GM18505 (cell line): ENCODE results near the gene ZNF490.
A peak's percentile ranks its signal among the peaks of the same experiment; 100 is the strongest.
"Not testable (repeated sequence)": the region's sequence is repeated elsewhere in the genome, so short reads cannot be mapped to it uniquely, and the experiment has no call there.

Experiments
- ATAC-seq: cut with Tn5 transposase; IDR thresholded peaks from one replicate; pipeline ENCODE4 v1.9.1; 2021; ENCODE audit not compliant: unreplicated experiment
- POLR2A ChIP-seq: IDR thresholded peaks from 4 replicates; pipeline ENCODE4 v1.6.1; 2011; ENCODE audit warnings: borderline replicate concordance; ENCODE audit not compliant: insufficient read depth, insufficient read length; ENCODE audit errors: extremely low read depth

The ZNF490 gene

GRCh38 chr19:12596485-12596884 is 14.1 kb downstream of the ZNF490 start:
- ATAC-seq: no peak
- no peak for TF ChIP-seq POLR2A

- no peak for TF ChIP-seq POLR2A
- ATAC-seq: no peak
Observed at GRCh38 chr19:12581100-12581499, 29.5 kb downstream of the ZNF490 start.

- TF ChIP-seq POLR2A: no peak
- no peak for ATAC-seq
Observed at GRCh38 chr19:12580180-12580694, 30.4 kb downstream of the ZNF490 start.

- no peak for TF ChIP-seq POLR2A
- ATAC-seq: no peak
Observed at GRCh38 chr19:12578641-12579040, 32.0 kb downstream of the ZNF490 start.

GRCh38 chr19:12574036-12574435 is 36.6 kb downstream of the ZNF490 start:
- no peak for TF ChIP-seq POLR2A
- no peak for ATAC-seq

- TF ChIP-seq POLR2A: no peak
- ATAC-seq: no peak
Observed at GRCh38 chr19:12567951-12568350, 42.7 kb downstream of the ZNF490 start.

GRCh38 chr19:12566380-12566779 is 44.2 kb downstream of the ZNF490 start:
- ATAC-seq: not testable (repeated sequence)

- ATAC-seq: no peak
- TF ChIP-seq POLR2A: no peak
Observed at GRCh38 chr19:12564016-12564664, 46.5 kb downstream of the ZNF490 start.

GRCh38 chr19:12555456-12555930 is 55.1 kb downstream of the ZNF490 start:
- TF ChIP-seq POLR2A: no peak
- ATAC-seq: no peak

- ATAC-seq: peak; percentile 87
- TF ChIP-seq POLR2A: peak; percentile 92
Observed at GRCh38 chr19:12551060-12551832, 59.4 kb downstream of the ZNF490 start, which contains the start of gene ZNF564. Gene ZNF564 (minus strand): TSS chr19:12551482. CDS start chr19:12551332, 150 bp downstream.

GRCh38 chr19:12546903-12547302 is 63.7 kb downstream of the ZNF490 start:
- TF ChIP-seq POLR2A: no peak

GRCh38 chr19:12546068-12546467 is 64.5 kb downstream of the ZNF490 start:
- no peak for TF ChIP-seq POLR2A

More at GRCh38 chr19:12546903-12547302, 63.7 kb downstream of the ZNF490 start:
- ATAC-seq: no peak

GRCh38 chr19:12545267-12545666 is 65.3 kb downstream of the ZNF490 start:
- no peak for ATAC-seq
- no peak for TF ChIP-seq POLR2A

More at GRCh38 chr19:12546068-12546467, 64.5 kb downstream of the ZNF490 start:
- no peak for ATAC-seq
